Activated T-cell treated with anti-CD3 and anti-CD28 coated beads, Interleukin-2, amount 50 U/mL, for 24 hours (primary cell): ENCODE measurements around the gene NTM.

Source experiments
- DNase-seq: peaks from one replicate; pipeline ENCODE4 v3.0.0-alpha.2; 2020
- H3K27ac Mint-ChIP-seq: 2 replicates; pipeline ENCODE4 v1.8.0; 2020; ENCODE audit warnings: mild to moderate bottlenecking, mixed read lengths
- H3K27me3 Mint-ChIP-seq: 2 replicates; pipeline ENCODE4 v1.8.0; 2020; ENCODE audit warnings: mixed read lengths
- H3K36me3 Mint-ChIP-seq: 2 replicates; pipeline ENCODE4 v1.8.0; 2020; ENCODE audit warnings: low read depth, mixed read lengths
- H3K4me1 Mint-ChIP-seq: 2 replicates; pipeline ENCODE4 v1.8.0; 2020; ENCODE audit warnings: low read depth, mixed read lengths
- H3K4me3 Mint-ChIP-seq: 2 replicates; pipeline ENCODE4 v1.8.0; 2020; ENCODE audit warnings: mild to moderate bottlenecking, moderate library complexity, mixed read lengths
- H3K9me3 Mint-ChIP-seq: 2 replicates; pipeline ENCODE4 v1.8.0; 2020; ENCODE audit warnings: mixed read lengths

The NTM gene

DNA sequence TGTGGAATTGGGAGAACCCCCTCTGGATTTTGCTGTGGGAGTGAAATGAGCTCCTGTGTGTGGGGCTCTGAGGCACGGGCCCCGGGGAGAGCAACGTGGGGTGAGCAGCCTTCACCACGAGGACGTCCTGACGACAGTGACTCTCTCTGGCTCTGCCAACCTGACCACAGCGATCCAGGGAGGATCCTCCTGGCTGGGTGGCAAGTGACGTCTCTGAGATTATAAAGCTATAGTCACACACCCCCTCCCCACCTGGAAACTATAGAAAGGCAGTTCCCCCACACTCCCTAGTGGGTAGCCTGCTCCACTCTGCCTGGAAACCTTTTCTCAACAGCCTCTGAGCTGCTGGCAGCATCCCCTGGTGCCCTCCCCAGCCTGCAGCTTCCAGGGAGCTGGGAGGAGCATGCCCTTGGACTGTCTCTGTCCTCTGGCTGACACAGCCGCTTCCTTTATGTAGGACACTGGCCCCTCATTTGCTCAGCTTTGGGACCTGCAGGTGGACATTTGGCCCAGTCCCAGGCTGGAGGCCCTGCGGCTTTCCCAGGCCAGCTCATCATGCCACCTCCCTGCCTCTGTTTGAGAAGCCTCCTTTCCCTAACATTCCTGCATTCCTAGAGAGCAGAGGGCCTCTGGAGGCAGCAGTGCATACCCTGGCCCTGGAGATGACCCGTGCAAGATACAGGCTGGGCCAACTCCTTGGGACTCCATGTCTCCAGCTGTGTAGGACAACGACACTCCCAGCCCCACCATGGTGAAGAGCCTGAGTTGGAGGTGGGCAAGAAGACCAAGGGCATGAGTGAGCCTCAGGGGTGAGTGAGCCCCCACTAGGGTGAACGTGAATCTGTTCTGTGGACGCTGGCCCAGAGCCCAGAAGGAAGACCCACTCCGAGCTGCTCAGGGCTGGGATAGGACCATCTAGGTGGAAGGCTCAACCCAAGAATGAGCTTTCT is 314.0 kb downstream of the NTM start:
- no peak overlapping the region for H3K27ac Mint-ChIP-seq
- H3K4me1 Mint-ChIP-seq, result no peaks in the 10 kb centered on the region

DNA sequence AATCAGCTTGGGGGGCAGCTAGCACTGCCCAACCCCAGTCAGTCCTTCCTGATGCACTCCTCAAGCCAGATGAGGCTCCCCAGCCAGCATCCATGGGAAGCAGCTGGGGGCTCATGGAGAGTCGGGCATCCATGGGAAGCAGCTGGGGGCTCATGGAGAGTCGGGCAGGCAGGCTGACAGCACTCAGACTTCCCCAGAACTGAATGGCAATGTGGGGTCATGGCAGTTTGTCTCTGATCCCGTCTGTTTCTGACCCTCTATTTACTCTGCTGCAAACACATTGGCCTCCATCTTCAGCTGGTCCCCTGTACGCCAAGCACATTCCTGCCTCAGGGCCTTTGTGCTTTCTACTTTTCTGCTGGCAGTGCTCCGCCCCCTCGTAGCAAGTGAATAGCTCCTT is 314.8 kb downstream of the NTM start:
- DNase-seq, result peak; percentile 0
- Mint-ChIP-seq H3K4me3 (no peak overlapping the region), H3K27ac (no peak overlapping the region), H3K9me3 (no peaks in the 10 kb centered on the region), H3K27me3 (peaks cover 33% of the 10 kb centered on the region), H3K4me1 (no peaks in the 10 kb centered on the region), H3K36me3 (no peaks in the 10 kb centered on the region)

More for the DNA sequence above, 314.0 kb downstream of the NTM start:
- H3K36me3 Mint-ChIP-seq, result no peaks in the 10 kb centered on the region
- no peaks in the 10 kb centered on the region for H3K9me3 Mint-ChIP-seq
- H3K4me3 Mint-ChIP-seq, result no peak overlapping the region
- peak; percentile 13 for DNase-seq
- peaks cover 24% of the 10 kb centered on the region for H3K27me3 Mint-ChIP-seq

DNA sequence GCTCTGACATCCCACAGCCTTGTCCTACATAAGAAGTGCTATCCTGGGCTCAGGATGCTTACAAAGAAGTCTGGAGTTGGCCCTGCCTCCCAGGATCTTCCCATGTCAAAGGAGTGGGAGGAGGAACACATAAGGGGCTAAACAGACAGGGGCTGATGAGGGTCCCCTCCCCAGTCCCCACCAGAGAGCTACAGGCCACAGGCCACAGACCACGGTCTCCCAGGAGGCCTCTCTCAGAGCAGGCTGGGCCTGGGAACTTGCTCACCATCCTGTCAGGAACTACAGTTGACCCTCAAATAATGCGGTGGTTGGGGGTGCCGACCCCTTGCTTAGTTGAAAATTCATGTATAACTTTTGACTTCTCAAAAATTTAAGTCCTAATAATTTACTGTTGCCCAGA is 315.5 kb downstream of the NTM start:
- no peak for DNase-seq
- H3K27ac Mint-ChIP-seq, result no peak overlapping the region

DNA sequence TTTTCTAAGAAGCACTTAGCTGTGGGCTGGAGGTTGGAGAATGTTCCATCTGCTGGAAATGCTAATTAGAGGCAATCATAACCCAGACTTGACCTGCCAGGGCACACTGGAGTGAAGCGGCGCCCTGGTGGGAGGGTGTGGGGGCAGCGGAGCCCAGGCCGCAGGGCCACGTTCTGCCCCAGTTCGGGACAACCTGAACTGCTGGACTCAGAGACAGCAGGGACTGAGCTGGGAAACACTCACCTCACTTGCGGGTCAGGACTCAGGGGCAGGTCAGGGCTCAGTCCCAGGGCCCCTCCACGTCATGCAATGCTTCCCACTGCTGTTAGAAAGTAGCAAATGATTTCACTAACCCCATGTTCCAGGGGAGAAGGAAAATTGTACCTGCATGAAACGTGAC is 316.4 kb downstream of the NTM start:
- Mint-ChIP-seq H3K36me3 (no peaks in the 10 kb centered on the region), H3K9me3 (no peaks in the 10 kb centered on the region), H3K27me3 (peaks cover 40% of the 10 kb centered on the region), H3K27ac (no peak overlapping the region), H3K4me3 (no peak overlapping the region), H3K4me1 (peaks cover 2% of the 10 kb centered on the region)
- DNase-seq, result no peak

More for the DNA sequence above, 315.5 kb downstream of the NTM start:
- Mint-ChIP-seq H3K4me1 (no peaks in the 10 kb centered on the region), H3K27me3 (peaks cover 38% of the 10 kb centered on the region), H3K36me3 (no peaks in the 10 kb centered on the region), H3K4me3 (no peak overlapping the region), H3K9me3 (no peaks in the 10 kb centered on the region)

DNA sequence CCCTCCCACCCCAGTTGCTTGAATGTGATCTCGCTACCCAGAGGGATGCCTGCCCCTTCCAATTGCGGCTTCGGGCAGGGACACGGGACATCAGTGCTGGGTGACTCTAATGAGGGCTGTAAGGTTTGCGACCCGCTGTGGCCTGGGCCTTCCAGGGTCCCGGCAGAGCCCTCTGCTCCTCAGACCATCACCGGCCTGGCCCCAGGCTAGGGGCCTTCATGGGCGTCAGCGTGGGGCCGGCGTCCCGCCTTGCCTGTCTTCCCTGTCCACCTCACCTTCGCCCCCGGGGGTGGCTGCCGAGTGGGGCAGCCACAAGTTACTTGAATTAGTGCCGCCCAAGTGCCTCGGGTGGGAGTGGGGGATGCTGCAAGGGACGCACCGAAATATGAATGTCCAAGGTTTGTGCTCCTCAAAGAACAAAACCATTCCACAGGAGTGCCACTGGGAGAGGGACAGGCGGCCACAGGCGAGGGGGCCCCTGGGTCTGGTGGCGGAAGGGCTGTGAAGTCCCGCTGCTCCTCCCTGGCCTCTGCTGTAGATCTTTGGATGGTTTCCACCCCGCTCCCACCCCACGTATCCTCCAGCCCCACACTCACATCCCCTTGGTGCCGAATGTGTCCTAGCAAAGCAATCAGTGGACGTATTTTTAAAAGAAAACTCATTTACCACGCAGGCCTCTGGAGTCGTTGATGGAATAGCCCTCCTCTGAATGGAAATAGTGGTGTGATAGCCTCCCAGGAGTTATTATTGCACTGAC is 317.1 kb downstream of the NTM start:
- no peaks in the 10 kb centered on the region for H3K9me3 Mint-ChIP-seq
- H3K4me1 Mint-ChIP-seq, result peaks cover 2% of the 10 kb centered on the region
- no peaks in the 10 kb centered on the region for H3K36me3 Mint-ChIP-seq
- no peak overlapping the region for H3K4me3 Mint-ChIP-seq
- DNase-seq, result no peak
- no peak overlapping the region for H3K27ac Mint-ChIP-seq
- H3K27me3 Mint-ChIP-seq, result peaks cover 45% of the 10 kb centered on the region

DNA sequence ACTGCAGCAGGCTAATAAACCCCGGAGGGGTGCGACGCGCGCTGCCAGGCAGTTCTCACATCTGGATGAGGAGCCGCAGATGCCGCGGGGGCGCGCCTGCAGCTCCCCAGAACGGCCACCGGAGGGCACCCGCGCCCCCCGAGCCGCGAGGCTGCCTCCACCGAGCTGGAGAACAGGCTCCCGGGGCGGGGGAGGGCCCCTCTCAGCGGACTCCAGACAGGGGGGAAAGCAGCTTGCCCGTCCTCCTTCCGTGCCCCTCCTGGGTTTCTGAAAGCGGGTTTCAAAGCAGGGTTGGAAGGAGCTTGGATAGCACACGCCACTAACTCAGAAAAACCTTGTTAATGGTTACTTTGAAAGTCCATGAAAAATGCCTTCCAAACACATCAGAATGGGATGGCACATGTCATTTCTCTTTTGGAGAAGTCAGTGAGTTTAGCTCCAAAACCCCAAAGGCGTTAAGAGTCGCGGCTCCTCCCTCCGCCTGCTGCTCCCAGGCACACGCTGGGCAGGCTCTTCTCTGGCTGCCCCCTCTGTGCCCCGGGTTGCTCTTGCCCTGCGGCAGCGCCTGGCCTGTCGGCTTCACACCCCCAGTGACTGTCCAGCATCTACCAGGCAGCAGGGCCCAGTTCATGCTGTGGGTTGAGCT is 317.8 kb downstream of the NTM start:
- peaks cover 45% of the 10 kb centered on the region for H3K27me3 Mint-ChIP-seq
- H3K4me3 Mint-ChIP-seq, result no peak overlapping the region
- H3K9me3 Mint-ChIP-seq, result no peaks in the 10 kb centered on the region
- H3K27ac Mint-ChIP-seq, result no peak overlapping the region
- peaks cover 2% of the 10 kb centered on the region for H3K4me1 Mint-ChIP-seq
- DNase-seq, result peak; percentile 47
- no peaks in the 10 kb centered on the region for H3K36me3 Mint-ChIP-seq

DNA sequence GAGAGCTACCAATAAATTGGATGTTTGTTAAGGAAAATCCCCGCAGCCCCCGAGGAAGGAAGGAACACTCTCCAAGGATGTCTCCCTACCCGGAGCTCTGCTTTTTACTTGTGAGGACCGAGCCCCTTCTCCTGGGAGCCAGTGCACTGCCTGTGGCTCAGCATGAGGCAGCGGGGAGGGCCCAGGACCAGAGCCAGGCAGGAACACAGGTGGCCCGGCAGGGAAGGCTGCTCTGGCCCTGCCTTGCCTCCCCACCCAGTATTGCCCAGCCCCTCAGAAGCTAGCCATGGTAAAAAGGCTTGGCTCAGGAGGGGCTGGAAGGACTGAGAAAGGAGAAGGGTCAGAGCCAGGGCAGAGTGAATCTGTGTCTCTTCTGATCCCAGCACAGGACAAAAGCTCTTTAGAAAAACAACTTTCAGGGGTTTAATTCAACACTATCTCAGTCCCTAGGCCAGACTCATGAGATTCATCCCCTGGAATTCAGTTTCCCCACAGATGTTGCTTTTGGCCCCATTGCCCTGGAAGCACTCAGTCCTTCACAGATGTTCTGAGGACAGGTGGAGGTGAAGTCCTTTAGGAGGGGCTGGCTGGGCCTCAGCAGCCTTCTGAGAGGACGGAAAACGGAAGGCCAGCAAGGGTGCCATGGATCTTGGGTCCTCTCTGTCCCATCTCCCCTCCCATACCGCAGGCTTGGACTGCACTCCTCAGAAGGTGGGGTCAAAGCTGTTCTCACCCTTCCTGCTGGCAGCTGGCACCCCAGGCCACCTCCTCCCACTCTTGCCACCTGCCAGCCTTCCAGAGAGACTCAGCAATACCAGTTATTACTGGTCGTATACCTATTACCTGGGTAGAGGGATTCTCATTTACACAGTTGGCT is 318.9 kb downstream of the NTM start:
- Mint-ChIP-seq H3K36me3 (no peaks in the 10 kb centered on the region), H3K27me3 (peaks cover 49% of the 10 kb centered on the region), H3K27ac (no peak overlapping the region), H3K4me1 (peaks cover 2% of the 10 kb centered on the region), H3K9me3 (no peaks in the 10 kb centered on the region), H3K4me3 (no peak overlapping the region)
- DNase-seq, result no peak

DNA sequence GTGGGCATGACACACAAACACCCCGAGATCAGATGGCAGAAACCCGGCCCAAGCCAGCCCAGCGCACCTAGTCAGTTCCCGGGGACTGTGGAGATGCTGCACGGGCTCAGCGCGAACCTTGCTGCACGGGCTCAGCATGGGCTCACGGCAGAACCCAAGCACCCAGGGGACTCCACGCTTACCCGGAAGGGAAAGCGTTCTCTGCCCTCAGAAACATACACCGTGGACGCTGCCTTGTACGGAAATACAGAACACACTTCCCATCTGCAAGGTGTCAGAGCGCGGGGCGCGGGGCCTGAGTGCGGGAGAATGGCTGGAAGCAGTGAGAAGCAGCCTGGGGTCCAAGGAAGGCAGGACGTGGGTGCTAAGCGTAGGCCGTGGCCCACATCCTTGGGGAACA is 319.9 kb downstream of the NTM start:
- H3K9me3 Mint-ChIP-seq, result no peaks in the 10 kb centered on the region
- H3K4me3 Mint-ChIP-seq, result no peak overlapping the region
- H3K4me1 Mint-ChIP-seq, result peaks cover 3% of the 10 kb centered on the region
- H3K36me3 Mint-ChIP-seq, result no peaks in the 10 kb centered on the region
- H3K27ac Mint-ChIP-seq, result no peak overlapping the region
- DNase-seq, result no peak
- peaks cover 57% of the 10 kb centered on the region for H3K27me3 Mint-ChIP-seq

DNA sequence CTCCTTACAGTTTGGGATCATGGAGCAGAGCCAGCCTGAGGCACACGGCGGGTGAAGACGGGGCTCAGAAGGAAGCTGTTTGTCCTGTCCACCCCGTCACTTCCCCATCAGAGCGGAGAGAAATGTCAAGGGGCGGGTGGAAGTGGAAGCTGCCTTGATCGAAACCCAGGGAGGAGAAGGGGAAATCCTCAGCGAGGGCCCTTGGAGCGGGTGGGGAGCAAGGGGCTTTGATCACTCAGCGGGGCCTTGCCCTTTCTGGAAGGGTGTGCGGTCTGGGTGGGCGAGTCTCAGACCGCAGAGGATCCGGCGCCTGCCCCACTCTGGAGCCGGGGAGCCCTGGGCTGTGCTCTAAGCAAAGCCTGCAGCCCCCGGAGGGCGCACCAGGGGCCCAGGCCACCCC is 320.4 kb downstream of the NTM start:
- no peak for DNase-seq
- Mint-ChIP-seq H3K27me3 (peaks cover 58% of the 10 kb centered on the region), H3K9me3 (no peaks in the 10 kb centered on the region), H3K4me3 (no peak overlapping the region), H3K36me3 (no peaks in the 10 kb centered on the region), H3K4me1 (peaks cover 3% of the 10 kb centered on the region), H3K27ac (no peak overlapping the region)

DNA sequence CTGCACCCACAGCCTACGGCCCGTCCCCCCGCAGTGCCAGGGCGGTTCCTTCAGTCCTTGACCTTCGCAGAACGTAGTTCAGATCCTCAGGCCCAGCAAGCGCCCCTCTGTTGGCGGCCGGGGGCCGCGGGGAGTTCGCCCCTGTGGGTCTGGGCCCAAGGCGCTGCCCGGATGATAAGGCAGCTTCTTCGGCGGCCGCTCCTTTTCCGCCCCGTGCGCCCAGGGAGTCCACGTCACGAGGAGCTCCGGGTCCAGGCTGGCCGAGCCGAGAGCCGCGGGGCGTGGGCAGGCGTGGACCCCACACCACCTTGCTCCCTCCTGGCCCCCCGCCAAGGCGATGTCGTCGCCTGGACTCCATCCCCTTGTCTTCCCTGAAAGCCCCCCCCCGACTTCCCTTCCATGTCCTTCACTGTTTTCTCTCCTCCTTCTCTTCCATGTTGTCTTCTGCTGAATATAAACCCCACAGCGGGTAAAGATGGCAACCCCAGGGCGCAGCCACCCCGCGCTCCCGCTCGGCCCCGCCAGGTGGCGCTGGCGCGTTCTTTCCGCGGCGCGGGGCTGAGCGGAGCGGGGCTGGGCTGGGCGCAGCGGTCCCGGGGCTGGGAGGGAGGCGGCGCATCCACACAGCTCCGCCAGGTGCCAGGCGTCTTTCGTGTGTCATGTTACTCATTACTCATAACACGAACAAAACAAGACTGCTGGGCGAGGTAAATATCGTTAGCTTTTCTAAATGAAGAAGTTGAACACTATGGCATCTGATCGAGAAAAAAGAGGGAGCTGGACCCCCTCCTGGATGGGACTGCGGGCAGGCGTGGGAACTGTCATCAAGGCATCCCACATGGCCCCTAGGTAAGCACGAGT is 321.0 kb downstream of the NTM start:
- Mint-ChIP-seq H3K27ac (no peak overlapping the region), H3K36me3 (no peaks in the 10 kb centered on the region), H3K9me3 (no peaks in the 10 kb centered on the region), H3K27me3 (peaks cover 62% of the 10 kb centered on the region), H3K4me3 (no peak overlapping the region), H3K4me1 (peaks cover 3% of the 10 kb centered on the region)
- DNase-seq, result peak; percentile 38

DNA sequence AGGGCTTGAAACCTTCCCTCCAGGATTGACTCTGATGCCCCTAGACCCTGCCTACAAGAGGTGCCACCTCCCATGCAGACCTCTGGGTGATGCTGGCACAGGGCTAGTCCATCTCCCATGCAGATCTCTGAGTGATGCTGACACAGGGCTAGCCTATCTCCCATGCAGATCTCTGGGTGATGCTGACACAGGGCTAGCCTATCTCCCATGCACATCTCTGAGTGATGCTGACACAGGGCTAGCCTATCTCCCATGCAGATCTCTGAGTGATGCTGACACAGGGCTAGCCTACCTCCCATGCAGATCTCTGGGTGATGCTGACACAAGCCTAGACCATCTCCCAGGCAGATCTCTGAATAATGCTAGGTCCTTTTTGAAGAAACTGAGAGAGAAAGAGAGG is 321.7 kb downstream of the NTM start:
- H3K9me3 Mint-ChIP-seq, result no peaks in the 10 kb centered on the region
- H3K4me3 Mint-ChIP-seq, result no peak overlapping the region
- DNase-seq, result no peak
- H3K27ac Mint-ChIP-seq, result no peak overlapping the region
- peaks cover 3% of the 10 kb centered on the region for H3K4me1 Mint-ChIP-seq
- peaks cover 61% of the 10 kb centered on the region for H3K27me3 Mint-ChIP-seq
- no peaks in the 10 kb centered on the region for H3K36me3 Mint-ChIP-seq

DNA sequence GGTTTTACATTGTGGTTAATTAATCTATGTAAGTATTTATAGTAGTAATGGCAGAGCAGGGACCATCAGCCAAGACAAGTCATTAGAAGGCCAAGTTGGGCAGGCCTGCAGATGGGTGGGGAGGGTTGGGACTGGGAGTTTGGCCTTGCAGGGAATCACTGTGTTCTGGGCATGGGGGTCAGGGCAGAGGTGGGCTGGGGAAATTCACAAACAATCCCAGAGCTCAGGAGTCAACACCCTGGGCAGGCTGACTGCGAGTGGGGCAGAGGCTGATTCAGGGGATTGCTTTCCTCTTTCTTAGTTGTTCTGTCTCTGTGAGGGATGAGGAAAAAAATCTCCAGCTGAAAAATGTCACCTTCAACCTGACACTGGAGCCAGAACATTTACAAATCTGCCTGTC is 322.5 kb downstream of the NTM start:
- no peak for DNase-seq
- Mint-ChIP-seq H3K4me1 (peaks cover 3% of the 10 kb centered on the region), H3K36me3 (no peaks in the 10 kb centered on the region), H3K9me3 (no peaks in the 10 kb centered on the region), H3K27ac (no peak overlapping the region), H3K4me3 (no peak overlapping the region), H3K27me3 (peaks cover 54% of the 10 kb centered on the region)

DNA sequence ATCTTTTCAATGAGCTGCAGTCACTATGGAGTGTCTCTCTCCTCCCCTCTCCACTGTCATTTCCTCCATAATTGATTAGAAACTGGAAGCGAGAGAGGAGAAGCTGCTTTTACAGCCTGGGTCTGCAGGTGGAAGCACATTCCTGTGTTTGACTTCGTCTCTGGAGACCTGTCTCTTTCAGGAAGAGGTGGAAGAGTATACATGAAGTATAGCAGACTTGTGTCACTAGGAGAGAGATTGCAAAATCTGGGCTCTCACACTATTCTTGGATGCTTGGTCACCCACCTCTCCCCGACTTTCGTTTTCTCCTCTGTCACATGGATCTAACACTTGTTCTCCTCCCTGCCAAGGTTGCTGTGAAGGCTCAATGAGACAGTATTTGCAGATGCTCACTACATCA is 323.3 kb downstream of the NTM start:
- no peak overlapping the region for H3K27ac Mint-ChIP-seq
- H3K36me3 Mint-ChIP-seq, result no peaks in the 10 kb centered on the region
- H3K4me3 Mint-ChIP-seq, result no peak overlapping the region
- H3K27me3 Mint-ChIP-seq, result peaks cover 51% of the 10 kb centered on the region
- no peaks in the 10 kb centered on the region for H3K9me3 Mint-ChIP-seq
- DNase-seq, result no peak
- H3K4me1 Mint-ChIP-seq, result peaks cover 3% of the 10 kb centered on the region
